ENCODE data around the gene LYZL1.
"Not testable (repeated sequence)": the region's sequence is repeated elsewhere in the genome, so short reads cannot be mapped to it uniquely, and the experiment has no call there.

The LYZL1 gene

DNA sequence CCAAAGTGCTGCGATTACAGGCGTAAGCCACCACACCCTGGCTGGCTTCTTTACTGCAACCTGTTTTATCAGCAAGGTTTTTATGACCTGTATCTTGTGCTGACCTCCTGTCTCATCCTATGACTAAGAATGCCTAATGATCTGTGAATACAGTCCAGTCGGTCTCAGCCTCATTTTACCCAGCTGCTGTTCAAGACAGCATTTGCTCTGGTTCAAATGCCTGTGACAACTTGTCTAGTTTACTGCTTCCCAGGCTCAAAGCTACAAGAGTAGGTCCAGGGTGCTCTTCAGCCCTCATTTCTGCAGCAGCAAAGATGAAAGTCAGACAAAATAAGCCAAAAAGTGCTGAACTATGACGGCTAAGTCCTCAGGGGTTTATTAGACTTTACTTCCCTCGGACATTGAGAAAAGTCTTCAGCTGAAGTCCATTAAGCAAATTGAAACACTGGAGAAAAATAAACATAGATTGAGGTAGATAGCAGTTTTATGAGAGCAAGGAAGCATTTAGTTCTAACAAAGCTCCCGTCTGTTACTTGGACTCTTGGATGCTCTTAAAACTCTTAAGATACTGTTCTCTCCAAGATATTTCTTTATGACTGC, 12.5 kb upstream of the LYZL1 start:
- CTCF ChIA-PET, result no interaction called here
- POLR2A ChIA-PET, result no interaction called here

GRCh38 chr10:29277296-29277695, 11.6 kb upstream of the LYZL1 start:
- no peak overlapping the region for H3K4me3 ChIP-seq (ENCODE audit: low read depth, low read length)
- TF ChIP-seq, protein P1, sequence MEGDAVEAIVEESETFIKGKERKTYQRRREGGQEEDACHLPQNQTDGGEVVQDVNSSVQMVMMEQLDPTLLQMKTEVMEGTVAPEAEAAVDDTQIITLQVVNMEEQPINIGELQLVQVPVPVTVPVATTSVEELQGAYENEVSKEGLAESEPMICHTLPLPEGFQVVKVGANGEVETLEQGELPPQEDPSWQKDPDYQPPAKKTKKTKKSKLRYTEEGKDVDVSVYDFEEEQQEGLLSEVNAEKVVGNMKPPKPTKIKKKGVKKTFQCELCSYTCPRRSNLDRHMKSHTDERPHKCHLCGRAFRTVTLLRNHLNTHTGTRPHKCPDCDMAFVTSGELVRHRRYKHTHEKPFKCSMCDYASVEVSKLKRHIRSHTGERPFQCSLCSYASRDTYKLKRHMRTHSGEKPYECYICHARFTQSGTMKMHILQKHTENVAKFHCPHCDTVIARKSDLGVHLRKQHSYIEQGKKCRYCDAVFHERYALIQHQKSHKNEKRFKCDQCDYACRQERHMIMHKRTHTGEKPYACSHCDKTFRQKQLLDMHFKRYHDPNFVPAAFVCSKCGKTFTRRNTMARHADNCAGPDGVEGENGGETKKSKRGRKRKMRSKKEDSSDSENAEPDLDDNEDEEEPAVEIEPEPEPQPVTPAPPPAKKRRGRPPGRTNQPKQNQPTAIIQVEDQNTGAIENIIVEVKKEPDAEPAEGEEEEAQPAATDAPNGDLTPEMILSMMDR (IDR thresholded peaks at IDR 0.05; ENCODE audit: insufficient read depth, low read length, missing control alignments), result no peak
- ChIA-PET POLR2A (no interaction called here), CTCF (no interaction called here)
- no peak for DNase-seq (ENCODE audit: low read depth, low spot score)

More for the DNA sequence above, 12.5 kb upstream of the LYZL1 start:
- TF ChIP-seq, protein P1 (IDR thresholded peaks at IDR 0.05; ENCODE audit: insufficient read depth, low read length, missing control alignments), result no peak
- no peak for DNase-seq (ENCODE audit: low read depth, low spot score)
- no peak overlapping the region for H3K4me3 ChIP-seq (ENCODE audit: low read depth, low read length)

- DNase-seq (ENCODE audit: low read depth, low spot score), result no peak
- ChIA-PET POLR2A (no interaction called here), CTCF (no interaction called here)
- TF ChIP-seq, protein P1 (IDR thresholded peaks at IDR 0.05; ENCODE audit: insufficient read depth, low read length, missing control alignments), result no peak
- H3K4me3 ChIP-seq (ENCODE audit: low read depth, low read length), result no peak overlapping the region
Observed at GRCh38 chr10:29279779-29280487, 8.9 kb upstream of the LYZL1 start.

GRCh38 chr10:29280488-29280840, 8.4 kb upstream of the LYZL1 start:
- H3K4me3 ChIP-seq (ENCODE audit: low read depth, low read length), result no peak overlapping the region
- TF ChIP-seq, protein P1 (IDR thresholded peaks at IDR 0.05; ENCODE audit: insufficient read depth, low read length, missing control alignments), result no peak
- ChIA-PET CTCF (no interaction called here), POLR2A (no interaction called here)
- DNase-seq (ENCODE audit: low read depth, low spot score), result no peak

DNA sequence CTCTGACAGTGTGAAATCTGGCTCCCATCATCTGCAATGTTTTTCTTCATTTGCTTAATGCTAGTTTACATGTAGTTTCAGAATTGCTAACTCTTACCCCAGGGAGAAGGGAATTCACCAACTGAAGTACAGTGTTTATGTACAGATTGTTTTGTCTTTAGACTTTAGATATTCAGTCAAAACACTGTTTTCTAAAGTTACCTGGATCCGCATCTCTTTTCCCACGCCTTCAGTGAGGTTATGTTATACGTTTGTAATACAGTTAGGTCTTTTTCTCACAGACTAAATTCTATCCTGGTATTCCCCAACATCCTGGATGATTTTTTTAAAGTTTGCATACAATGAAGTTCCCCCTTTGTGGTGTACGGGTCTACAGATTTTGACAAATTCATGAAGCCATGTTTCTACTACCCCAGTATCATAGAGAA, 3.2 kb upstream of the LYZL1 start:
- CTCF ChIA-PET, result interaction anchor here (1.0 to 1.7 kb wide), 2 partner anchors 19 to 42 kb away, joined by 3 to 7 read pairs; no protein-coding TSS in a partner anchor
- POLR2A ChIA-PET, result no interaction called here
- TF ChIP-seq, protein P1 (IDR thresholded peaks at IDR 0.05; ENCODE audit: insufficient read depth, low read length, missing control alignments), result no peak
- H3K4me3 ChIP-seq (ENCODE audit: low read depth, low read length), result no peak overlapping the region
- DNase-seq (ENCODE audit: low read depth, low spot score), result no peak

DNA sequence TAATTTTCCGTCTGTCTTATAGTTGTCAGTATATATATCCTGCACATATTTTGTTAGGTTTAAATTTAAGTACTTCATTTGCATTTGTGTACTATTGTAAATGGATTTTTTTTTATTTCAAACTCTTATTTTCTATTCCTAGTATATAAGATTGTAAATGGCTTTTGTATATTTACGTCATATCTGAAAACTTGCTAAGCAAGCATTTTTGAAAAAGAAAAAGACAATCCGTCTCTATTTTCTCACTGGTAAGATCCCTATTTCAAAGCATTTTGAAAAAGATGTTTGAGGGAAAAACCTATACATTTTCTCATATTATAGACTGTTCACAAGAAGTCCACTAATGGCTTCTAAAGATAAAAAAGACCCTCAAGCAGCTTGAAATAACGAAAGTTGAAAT, 1.2 kb upstream of the LYZL1 start:
- ChIA-PET CTCF (no interaction called here), POLR2A (no interaction called here)
- TF ChIP-seq, protein P1 (IDR thresholded peaks at IDR 0.05; ENCODE audit: insufficient read depth, low read length, missing control alignments), result no peak
- H3K4me3 ChIP-seq (ENCODE audit: low read depth, low read length), result no peak overlapping the region
- no peak for DNase-seq (ENCODE audit: low read depth, low spot score)

GRCh38 chr10:29291561-29291960, 2.7 kb downstream of the LYZL1 start:
- DNase-seq (ENCODE audit: low read depth, low spot score); H3K4me3 ChIP-seq (ENCODE audit: low read depth, low read length); POLR2A ChIA-PET: not testable (repeated sequence)
- CTCF ChIA-PET, result interaction anchor here (1.5 kb wide), 1 partner anchor 13 kb away, joined by 3 read pairs; no protein-coding TSS in a partner anchor

- CTCF ChIA-PET, result interaction anchor here (3.6 kb wide), 1 partner anchor 12 kb away, joined by 27 read pairs; no protein-coding TSS in a partner anchor
- DNase-seq (ENCODE audit: low read depth, low spot score); POLR2A ChIA-PET; H3K4me3 ChIP-seq (ENCODE audit: low read depth, low read length): not testable (repeated sequence)
Observed at GRCh38 chr10:29292406-29292805, 3.5 kb downstream of the LYZL1 start.

All from AG04449 (cell line).